ENCODE results near the gene SRGAP1.

GRCh38 chr12:64187794-64188193, 343.3 kb downstream of the SRGAP1 start:
- TF ChIP-seq CTCF (CRISPR knock-in tag; IDR thresholded peaks at IDR 0.05), result no peak
- no peak for TF ChIP-seq ESRRA (CRISPR knock-in tag; IDR thresholded peaks at IDR 0.05; ENCODE audit: low read depth)
- TF ChIP-seq MLX (CRISPR knock-in tag; IDR thresholded peaks at IDR 0.05), result no peak
